Mucosa of descending colon (tissue), 3 donors: ENCODE measurements around the gene APOL6. TPM values are rescaled to one million over a fixed set of nuclear protein-coding genes. Genes with fewer than 3 reads are reported as not detected.
A peak's percentile ranks its signal among the peaks of the same experiment; 100 is the strongest.

Experiments
- ATAC-seq: fragments of 200-7000 bp; cut with Tn5 transposase; one replicate; pipeline ENCODE4 v1.9.1; 2020; ENCODE audit warnings: mild to moderate bottlenecking, moderate library complexity
- DNase-seq, 3 donors: peaks; one replicate each; pipeline ENCODE4 v3.0.0-alpha.2; 2020
- H3K36me3 ChIP-seq: fragments of 200-600 bp; one replicate; pipeline ENCODE4 v1.8.0; 2021; ENCODE audit warnings: low read depth, mild to moderate bottlenecking
- H3K4me1 ChIP-seq: fragments of 200-600 bp; one replicate; pipeline ENCODE4 v1.8.0; 2021; ENCODE audit warnings: low read depth, mild to moderate bottlenecking
- H3K4me3 ChIP-seq: fragments of 200-600 bp; one replicate; pipeline ENCODE4 v1.8.0; 2021; ENCODE audit warnings: mild to moderate bottlenecking
- H3K9me3 ChIP-seq: fragments of 200-600 bp; one replicate; pipeline ENCODE4 v1.8.0; 2021; ENCODE audit warnings: mild to moderate bottlenecking
- CTCF ChIP-seq: fragments of 200-600 bp; IDR thresholded peaks from one replicate; pipeline ENCODE4 v1.8.0; 2022; ENCODE audit warnings: antibody characterized with exemption, mild to moderate bottlenecking
- intact Hi-C, 2 donors: fragments of 100-400 bp; cut with DNase I in 1 of 2; cut with micrococcal nuclease in 1 of 2; formaldehyde crosslinking; loops; one replicate each; pipeline versions ENCODE4 v1.11.0 to v1.11.1; 2022; cut with DNase I, micrococcal nuclease
- total RNA-seq, 3 donors: library from RNA; stranded (reverse); fragmentation: NEBNext Ultra II Directional in 2 of 3; extraction: Animal tissue kit (Norgen Biotek cat#: 25700) in 2 of 3; gene quantifications; one replicate each; pipeline versions ENCODE4 v1.2.1 to v1.2.4, GENCODE V29; 2021 to 2023
- donor health status: DM: no; HTN: no; CAD: no; lungs with moderate emphysema.
- donor health status: DM: no; HTN: no; CAD: no.
- donor health status: DM: no; HTN: yes; CAD: no.

The APOL6 gene
- total RNA-seq, 3 donors from 2014 or later = 40.3 to 43.1 (median 42.1) TPM

DNA sequence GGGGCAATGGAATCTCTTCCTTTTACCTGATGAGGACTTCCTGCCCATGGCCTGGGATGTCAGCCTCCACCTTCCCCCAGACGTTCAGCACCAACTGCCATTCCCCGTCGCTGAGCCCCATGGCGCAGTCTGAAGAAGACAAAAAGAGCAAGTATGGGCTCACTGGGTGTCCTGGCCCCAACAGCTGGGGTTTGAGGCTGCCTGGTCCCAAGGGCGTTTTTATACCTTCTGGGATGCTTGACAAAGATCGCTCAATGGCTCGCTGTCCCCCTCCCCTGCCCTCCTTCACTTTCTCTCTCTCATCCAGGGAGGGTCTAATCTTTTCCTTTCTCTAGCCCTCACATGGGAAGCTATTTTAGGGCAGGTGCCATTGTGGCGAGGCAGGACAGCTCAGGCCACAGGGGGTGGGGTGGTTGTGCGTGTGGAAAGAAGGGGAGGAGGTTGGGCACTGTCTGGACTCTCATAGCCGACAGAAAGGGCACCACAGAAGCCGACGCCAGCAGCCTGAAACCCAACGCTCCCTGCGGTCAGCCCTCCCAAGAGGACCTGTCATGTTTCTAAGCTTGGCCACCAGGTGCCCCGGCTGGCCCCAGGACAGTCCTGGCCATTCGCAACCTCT is 31.0 kb upstream of the APOL6 start, which contains the start of gene MB:
Gene MB (minus strand): TSS at position 193 of the 619 bp plus-strand sequence. CDS start 72 bp downstream, at position 121.
- Histone ChIP-seq H3K36me3 (no peaks in the 10 kb centered on the region), H3K4me3 (no peak within 1 kb of the TSS), H3K9me3 (no peaks in the 10 kb centered on the region), H3K4me1 (no peaks in the 10 kb centered on the region)
- DNase-seq = no peak
- no peak for TF ChIP-seq CTCF
- no peak for ATAC-seq
- intact Hi-C loops = no loop called here

GRCh38 chr22:35618427-35619223 is 29.6 kb upstream of the APOL6 start:
- ATAC-seq (no peak), DNase-seq (no peak)
- intact Hi-C loops = no loop called here
- no peaks in the 10 kb centered on the region for H3K36me3 ChIP-seq
- no peaks in the 10 kb centered on the region for H3K4me1 ChIP-seq
- no peak overlapping the region for H3K4me3 ChIP-seq
- no peaks in the 10 kb centered on the region for H3K9me3 ChIP-seq
- TF ChIP-seq CTCF = no peak

GRCh38 chr22:35619336-35620094 is 28.7 kb upstream of the APOL6 start:
- ATAC-seq = no peak
- H3K36me3 ChIP-seq = no peaks in the 10 kb centered on the region
- H3K4me3 ChIP-seq = no peak overlapping the region
- no peaks in the 10 kb centered on the region for H3K9me3 ChIP-seq
- peak in 1 of 3 donors; percentile 45 for DNase-seq
- no peaks in the 10 kb centered on the region for H3K4me1 ChIP-seq
- intact Hi-C loops = loop anchor here in 1 of 2 donors (10.0 kb wide), 3 partner anchors 265 to 505 kb away; no protein-coding TSS in a partner anchor
- TF ChIP-seq CTCF = no peak

DNA sequence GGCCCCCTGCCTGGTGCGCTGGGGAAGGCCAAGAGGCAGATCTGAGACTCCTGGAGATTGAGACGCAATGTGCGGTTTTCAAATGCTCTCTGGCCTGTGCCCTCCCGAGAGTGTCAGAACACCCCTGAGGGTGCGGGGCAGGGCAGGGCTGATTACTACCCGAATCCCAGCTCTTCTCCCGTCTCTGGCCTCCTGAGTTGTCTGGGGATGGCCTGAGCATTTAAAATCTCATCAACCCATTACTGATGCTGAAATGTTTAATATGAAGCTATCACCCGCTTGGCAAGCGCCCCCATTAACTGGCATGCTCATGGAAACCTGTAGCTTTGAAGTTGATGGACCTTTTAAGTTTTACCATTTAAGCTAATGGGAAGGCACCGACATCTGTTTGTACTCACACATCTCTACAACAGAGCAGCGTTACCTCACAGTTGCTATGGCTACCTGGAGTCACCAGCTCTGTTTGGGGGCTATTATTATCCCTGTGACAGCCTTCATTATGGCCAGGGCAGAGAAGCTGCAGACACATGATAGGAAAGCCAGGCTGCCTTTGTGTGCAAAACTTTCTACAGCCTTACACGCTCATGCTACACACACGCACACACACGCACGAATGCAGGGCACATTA is 27.5 kb upstream of the APOL6 start:
- no peaks in the 10 kb centered on the region for H3K9me3 ChIP-seq
- no peaks in the 10 kb centered on the region for H3K36me3 ChIP-seq
- TF ChIP-seq CTCF = no peak
- no peak overlapping the region for H3K4me3 ChIP-seq
- intact Hi-C loops = loop anchor here in 1 of 2 donors (10.0 kb wide), 3 partner anchors 266 to 504 kb away; no protein-coding TSS in a partner anchor
- no peaks in the 10 kb centered on the region for H3K4me1 ChIP-seq
- no peak for DNase-seq
- ATAC-seq = no peak

- intact Hi-C loops = loop anchor here in 1 of 2 donors (10.0 kb wide), 3 partner anchors 267 to 503 kb away; no protein-coding TSS in a partner anchor
- Histone ChIP-seq H3K4me3 (no peak overlapping the region), H3K4me1 (no peaks in the 10 kb centered on the region), H3K36me3 (no peaks in the 10 kb centered on the region), H3K9me3 (no peaks in the 10 kb centered on the region)
- no peak for DNase-seq
- ATAC-seq = no peak
- TF ChIP-seq CTCF = no peak
These were observed 26.8 kb upstream of the APOL6 start for GRCh38 chr22:35621451-35621850.
